K562 (cell line): ENCODE data around the gene UBE2O.

ENCODE experiments used
- BCOR ChIP-seq: fragments of 450-650 bp; IDR thresholded peaks from 2 replicates; pipeline ENCODE4 v1.6.1; 2016
- FOXM1 ChIP-seq, 2 experiments: fragments of 450-650 bp in 1 of 2; sonication (generic) in 1 of 2; formaldehyde crosslinking in 1 of 2; IDR thresholded peaks; 2 replicates each; pipeline versions ENCODE4 v1.6.1 to v1.9.0; 2017 to 2022; ENCODE audit warnings: low read depth in 2 of 2, mild to moderate bottlenecking in 2 of 2, missing genetic modification reagents in 1 of 2, moderate library complexity in 1 of 2
- GABPA ChIP-seq: fragments of 200-800 bp; sonication (Bioruptor generic); conservative IDR thresholded peaks from 2 replicates; pipeline ENCODE4 v1.6.1; 2016; ENCODE audit warnings: low read depth, missing genetic modification characterization, missing compliant biosample characterization
- GATA2 ChIP-seq: sonication (generic); formaldehyde crosslinking; IDR thresholded peaks from 2 replicates; pipeline ENCODE4 v1.4.0; 2020; ENCODE audit warnings: mild to moderate bottlenecking, missing genetic modification reagents
- MCM3 ChIP-seq: fragments of 450-650 bp; IDR thresholded peaks from 2 replicates; pipeline ENCODE4 v1.6.1; 2016
- NCOA6 ChIP-seq: fragments of 450-650 bp; IDR thresholded peaks from 2 replicates; pipeline ENCODE4 v1.6.1; 2017; ENCODE audit warnings: mild to moderate bottlenecking
- POLR2A ChIP-seq: fragments of 450-650 bp; conservative IDR thresholded peaks from 2 replicates; pipeline ENCODE4 v1.6.1; 2016
- TAF9B ChIP-seq: fragments of 450-650 bp; IDR thresholded peaks from 2 replicates; pipeline ENCODE4 v1.6.1; 2018; ENCODE audit warnings: mild to moderate bottlenecking; ENCODE audit not compliant: partially characterized antibody
- TF ChIP-seq, protein P1 (sequence below), 3 experiments: IDR thresholded peaks in 2 of 3; conservative IDR thresholded peaks in 1 of 3; 2 replicates each; pipeline ENCODE4 v1.5.1; 2011 to 2012; ENCODE audit warnings: low read length in 3 of 3, mild to moderate bottlenecking in 3 of 3, control low read depth in 2 of 3, improper control_type of control experiment in 1 of 3, inconsistent platforms in 1 of 3, low read depth in 1 of 3, mixed read lengths in 1 of 3, moderate library complexity in 1 of 3; ENCODE audit not compliant: insufficient read depth in 2 of 3
- TF ChIP-seq, protein P2 (sequence below): sonication (generic); formaldehyde crosslinking; IDR thresholded peaks from 2 replicates; pipeline ENCODE4 v1.8.0; 2023; ENCODE audit warnings: mild to moderate bottlenecking, missing genetic modification reagents

DNA sequence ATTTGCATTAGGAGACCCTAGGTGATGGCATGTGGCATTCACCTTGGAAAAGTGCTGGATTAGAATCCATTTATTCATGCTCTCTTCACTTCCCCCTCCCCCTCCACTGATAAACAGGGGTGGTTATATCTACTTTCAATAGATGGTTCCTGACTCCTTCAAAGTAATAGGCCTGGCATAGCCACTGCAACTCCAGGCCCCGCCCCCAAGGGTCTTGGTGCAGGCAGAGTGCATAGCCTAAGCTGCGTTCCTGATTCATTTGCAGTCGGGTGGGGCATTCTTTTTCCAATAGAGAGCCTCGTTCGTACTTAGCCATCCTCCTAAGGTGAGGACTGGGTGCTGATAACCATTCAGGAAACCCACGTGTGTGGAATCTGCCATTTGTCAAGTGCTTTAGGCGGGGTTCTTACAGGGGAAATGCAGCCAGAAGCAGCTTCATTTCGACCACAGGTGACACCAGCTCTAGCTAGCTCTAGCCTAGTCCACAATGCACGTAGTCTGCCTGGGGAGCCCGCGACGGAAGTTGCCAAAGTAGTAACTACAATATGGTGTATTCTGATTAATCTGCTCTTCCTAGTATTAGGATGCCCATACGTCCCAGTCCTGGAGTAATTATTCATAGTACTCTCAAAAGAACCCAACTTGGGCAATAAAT, 11.1 kb downstream of the UBE2O start:
- TF ChIP-seq, protein P1, sequence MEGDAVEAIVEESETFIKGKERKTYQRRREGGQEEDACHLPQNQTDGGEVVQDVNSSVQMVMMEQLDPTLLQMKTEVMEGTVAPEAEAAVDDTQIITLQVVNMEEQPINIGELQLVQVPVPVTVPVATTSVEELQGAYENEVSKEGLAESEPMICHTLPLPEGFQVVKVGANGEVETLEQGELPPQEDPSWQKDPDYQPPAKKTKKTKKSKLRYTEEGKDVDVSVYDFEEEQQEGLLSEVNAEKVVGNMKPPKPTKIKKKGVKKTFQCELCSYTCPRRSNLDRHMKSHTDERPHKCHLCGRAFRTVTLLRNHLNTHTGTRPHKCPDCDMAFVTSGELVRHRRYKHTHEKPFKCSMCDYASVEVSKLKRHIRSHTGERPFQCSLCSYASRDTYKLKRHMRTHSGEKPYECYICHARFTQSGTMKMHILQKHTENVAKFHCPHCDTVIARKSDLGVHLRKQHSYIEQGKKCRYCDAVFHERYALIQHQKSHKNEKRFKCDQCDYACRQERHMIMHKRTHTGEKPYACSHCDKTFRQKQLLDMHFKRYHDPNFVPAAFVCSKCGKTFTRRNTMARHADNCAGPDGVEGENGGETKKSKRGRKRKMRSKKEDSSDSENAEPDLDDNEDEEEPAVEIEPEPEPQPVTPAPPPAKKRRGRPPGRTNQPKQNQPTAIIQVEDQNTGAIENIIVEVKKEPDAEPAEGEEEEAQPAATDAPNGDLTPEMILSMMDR (IDR thresholded peaks at IDR 0.05 in 2 of 3, conservative IDR thresholded peaks at IDR 0.05 in 1 of 3; ENCODE audit: insufficient read depth in 2 of 3, low read depth in 1 of 3, low read length in 3 of 3): no peak
- TF ChIP-seq, protein P2, sequence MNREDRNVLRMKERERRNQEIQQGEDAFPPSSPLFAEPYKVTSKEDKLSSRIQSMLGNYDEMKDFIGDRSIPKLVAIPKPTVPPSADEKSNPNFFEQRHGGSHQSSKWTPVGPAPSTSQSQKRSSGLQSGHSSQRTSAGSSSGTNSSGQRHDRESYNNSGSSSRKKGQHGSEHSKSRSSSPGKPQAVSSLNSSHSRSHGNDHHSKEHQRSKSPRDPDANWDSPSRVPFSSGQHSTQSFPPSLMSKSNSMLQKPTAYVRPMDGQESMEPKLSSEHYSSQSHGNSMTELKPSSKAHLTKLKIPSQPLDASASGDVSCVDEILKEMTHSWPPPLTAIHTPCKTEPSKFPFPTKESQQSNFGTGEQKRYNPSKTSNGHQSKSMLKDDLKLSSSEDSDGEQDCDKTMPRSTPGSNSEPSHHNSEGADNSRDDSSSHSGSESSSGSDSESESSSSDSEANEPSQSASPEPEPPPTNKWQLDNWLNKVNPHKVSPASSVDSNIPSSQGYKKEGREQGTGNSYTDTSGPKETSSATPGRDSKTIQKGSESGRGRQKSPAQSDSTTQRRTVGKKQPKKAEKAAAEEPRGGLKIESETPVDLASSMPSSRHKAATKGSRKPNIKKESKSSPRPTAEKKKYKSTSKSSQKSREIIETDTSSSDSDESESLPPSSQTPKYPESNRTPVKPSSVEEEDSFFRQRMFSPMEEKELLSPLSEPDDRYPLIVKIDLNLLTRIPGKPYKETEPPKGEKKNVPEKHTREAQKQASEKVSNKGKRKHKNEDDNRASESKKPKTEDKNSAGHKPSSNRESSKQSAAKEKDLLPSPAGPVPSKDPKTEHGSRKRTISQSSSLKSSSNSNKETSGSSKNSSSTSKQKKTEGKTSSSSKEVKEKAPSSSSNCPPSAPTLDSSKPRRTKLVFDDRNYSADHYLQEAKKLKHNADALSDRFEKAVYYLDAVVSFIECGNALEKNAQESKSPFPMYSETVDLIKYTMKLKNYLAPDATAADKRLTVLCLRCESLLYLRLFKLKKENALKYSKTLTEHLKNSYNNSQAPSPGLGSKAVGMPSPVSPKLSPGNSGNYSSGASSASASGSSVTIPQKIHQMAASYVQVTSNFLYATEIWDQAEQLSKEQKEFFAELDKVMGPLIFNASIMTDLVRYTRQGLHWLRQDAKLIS (CRISPR knock-in tag): no peak
- TF ChIP-seq GABPA (no peak), MCM3 (no peak), POLR2A (no peak), GATA2 (CRISPR knock-in tag) (no peak), BCOR (no peak), FOXM1 (IDR thresholded peaks at IDR 0.05; ENCODE audit: low read depth) (no peak), FOXM1 (CRISPR knock-in tag; IDR thresholded peaks at IDR 0.05; ENCODE audit: low read depth) (no peak), NCOA6 (no peak), TAF9B (no peak)
